ENCODE data around the gene ACSL3.

- TF ChIP-seq SUZ12 (IDR thresholded peaks at IDR 0.05; ENCODE audit: extremely low read depth, insufficient read depth, insufficient read length) (no peak), YY1 (IDR thresholded peaks at IDR 0.05; ENCODE audit: insufficient read depth, insufficient read length) (no peak), ZNF274 (IDR thresholded peaks at IDR 0.05; ENCODE audit: low read depth, low read length) (no peak)
These were observed 12.0 kb upstream of the ACSL3 start for GRCh38 chr2:222848862-222849261.

All from NT2/D1 (cell line).